GM12878 (cell line): ENCODE data around the gene REEP1. TPM values are rescaled to one million over a fixed set of nuclear protein-coding genes. Genes with fewer than 3 reads are reported as not detected.
A peak's percentile ranks its signal among the peaks of the same experiment; 100 is the strongest.

Experiments used
- ATAC-seq: fragments of 200-7000 bp; cut with Tn5 transposase; 3 replicates; pipeline ENCODE4 v1.9.1; 2020; ENCODE audit warnings: mild to moderate bottlenecking, moderate library complexity
- BruUV-seq: library from RNA; stranded (reverse); fragments of 400-500 nt; replicated peaks from 2 replicates; lab custom pipeline; 2021; lab: Mats Ljungman, UMichigan
- CTCF ChIA-PET: fragments of 300-600 bp; sonication (Branson Sonifier 250); formaldehyde crosslinking; extraction: SDS; loops from one replicate; lab custom pipeline; 2021; ENCODE audit warnings: inconsistent platforms; lab: Yijun Ruan, JAX
- POLR2A ChIA-PET: fragments of 350-600 bp; formaldehyde crosslinking; extraction: SDS; loops from one replicate; lab custom pipeline; 2021; ENCODE audit warnings: inconsistent platforms; lab: Charles Lee
- RAD21 ChIA-PET: fragments of 300-600 bp; sonication (Branson Sonifier 250); formaldehyde crosslinking; loops from one replicate; lab custom pipeline; 2023; ENCODE audit warnings: antibody characterized with exemption; ENCODE audit not compliant: unreplicated experiment; lab: Charles Lee
- SMC1A ChIA-PET: fragments of 300-600 bp; sonication (Branson Sonifier 250); formaldehyde crosslinking; loops from one replicate; lab custom pipeline; 2023; ENCODE audit not compliant: unreplicated experiment, uncharacterized antibody; lab: Charles Lee
- DNase-seq: peaks from one replicate; pipeline ENCODE4 v3.0.0-alpha.2; 2011; ENCODE audit warnings: low read depth, low spot score
- FAIRE-seq: peaks from 3 replicates; lab custom pipeline; 2011; peaks lifted over from hg19 to GRCh38; lab: Jason Lieb, UNC
- H2AFZ ChIP-seq: 2 replicates; pipeline ENCODE4 v1.6.0; 2011; ENCODE audit warnings: low read depth, low read length, control low read depth; ENCODE audit not compliant: control insufficient read depth
- H3K27ac ChIP-seq: 2 replicates; pipeline ENCODE4 v1.5.1; 2011; ENCODE audit warnings: control low read depth; ENCODE audit not compliant: control insufficient read depth, insufficient read depth
- H3K27me3 ChIP-seq, 2 experiments: replicated peaks in 1 of 2; 2 replicates each; pipeline versions ENCODE4 v1.6.0 to v1.6.1; 2011; ENCODE audit warnings: low read length in 1 of 2; ENCODE audit not compliant: control insufficient read depth in 2 of 2, insufficient read depth in 2 of 2
- H3K36me3 ChIP-seq, 2 experiments: 2 replicates each; pipeline ENCODE4 v1.5.1; 2011; ENCODE audit warnings: low read length in 1 of 2; ENCODE audit not compliant: control insufficient read depth in 2 of 2, insufficient read depth in 2 of 2
- H3K4me1 ChIP-seq: 2 replicates; pipeline ENCODE4 v1.6.1; 2011; ENCODE audit warnings: mild to moderate bottlenecking, low read length, moderate library complexity, mixed read lengths; ENCODE audit not compliant: control insufficient read depth, insufficient read depth
- H3K4me2 ChIP-seq: 2 replicates; pipeline ENCODE4 v1.6.0; 2011; ENCODE audit warnings: control low read depth; ENCODE audit not compliant: control insufficient read depth, insufficient read depth
- H3K4me3 ChIP-seq: fragments of 200-600 bp; sonication (generic); 2 replicates; pipeline ENCODE4 v1.5.1; 2016
- H3K79me2 ChIP-seq: 2 replicates; pipeline ENCODE4 v1.6.0; 2011; ENCODE audit warnings: low read length; ENCODE audit not compliant: control insufficient read depth, insufficient read depth
- H3K9ac ChIP-seq: 2 replicates; pipeline ENCODE4 v1.8.0; 2011; ENCODE audit warnings: low read length, control low read depth, mixed read lengths; ENCODE audit not compliant: control insufficient read depth, insufficient read depth
- H3K9me3 ChIP-seq: replicated peaks from 3 replicates; pipeline ENCODE4 v1.5.1; 2011; ENCODE audit warnings: mild to moderate bottlenecking, low read length; ENCODE audit not compliant: control insufficient read depth, insufficient read depth
- H4K20me1 ChIP-seq: 2 replicates; pipeline ENCODE4 v1.6.0; 2011; ENCODE audit not compliant: control insufficient read depth, insufficient read depth
- CBX3 ChIP-seq: fragments of 200-600 bp; sonication (generic); IDR thresholded peaks from 2 replicates; pipeline ENCODE4 v1.6.1; 2016; ENCODE audit warnings: low read depth, borderline replicate concordance
- CTCF ChIP-seq, 3 experiments: IDR thresholded peaks in 2 of 3; conservative IDR thresholded peaks in 1 of 3; 2 replicates each; pipeline ENCODE4 v1.5.1; 2011; ENCODE audit warnings: low read depth in 3 of 3, low read length in 3 of 3, mild to moderate bottlenecking in 3 of 3, control low read depth in 2 of 3, moderate library complexity in 2 of 3, inconsistent platforms in 1 of 3, mixed read lengths in 1 of 3; ENCODE audit not compliant: control insufficient read depth in 2 of 3, insufficient read depth in 1 of 3; ENCODE audit errors: extremely low read depth in 1 of 3
- PAX8 ChIP-seq: fragments of 450-650 bp; IDR thresholded peaks from 2 replicates; pipeline ENCODE4 v1.6.1; 2017; ENCODE audit warnings: mild to moderate bottlenecking, moderate library complexity
- TCF7 ChIP-seq: IDR thresholded peaks from 2 replicates; pipeline ENCODE4 v1.6.1; 2014; ENCODE audit warnings: antibody characterized with exemption, borderline replicate concordance
- WGBS: methylation state at CpG from one replicate; pipeline ENCODE4 v1.1.6; 2016; ENCODE audit warnings: low lambda C conversion rate; ENCODE audit not compliant: insufficient replicate concordance, insufficient coverage; ENCODE audit errors: missing lambda C conversion rate; 5-methylcytosine and 5-hydroxymethylcytosine counted together
- in situ Hi-C: fragments of 300-500 bp; cut with MboI; formaldehyde crosslinking; loops from 9 replicates; pipeline ENCODE4 v1.14.3; 2018; ENCODE audit warnings: mixed read lengths
- intact Hi-C: fragments of 100-400 bp; cut with micrococcal nuclease; formaldehyde crosslinking; loops from one replicate; pipeline ENCODE4 v1.14.2; 2022; ENCODE audit not compliant: unreplicated experiment
- polyA plus RNA-seq, 11 experiments: library from polyadenylated mRNA; depleted of rRNA in 4 of 11; unstranded in 6 of 11; stranded (reverse) in 5 of 11; fragments of >200 nt; fragmentation: Nextera tagmentation in 4 of 11; fragmentation: Illumina TruSeq in 1 of 11; extraction: Ambion mirVana in 4 of 11; extraction: Trizol in 1 of 11; gene quantifications; 1 replicate in 1 of 11; 2 replicates in 10 of 11; pipeline versions ENCODE4 v1.2.1 to v1.2.3, GENCODE V29; 2011 to 2016; ENCODE audit warnings: inconsistent platforms in 2 of 11, missing spikeins in 2 of 11, low read depth in 1 of 11
- total RNA-seq, 4 experiments: library from RNA; depleted of rRNA in 3 of 4; stranded (reverse); fragments of >200 nt in 3 of 4; fragmentation: Illumina TruSeq in 1 of 4; extraction: Trizol in 1 of 4; gene quantifications; 2 replicates each; pipeline versions ENCODE4 v1.2.1 to v1.2.3, GENCODE V29; 2013 to 2021

The REEP1 gene
- total and polyA plus RNA-seq, 10 of the 15 experiments (the other 5 are each of a cell fraction or from before 2014, with no cell fraction given), result 0.02 to 0.30 (median 0.09) TPM; not detected in 1

- no peaks in the 10 kb centered on the region for H3K9me3 ChIP-seq
These were observed 34.1 kb upstream of the REEP1 start for GRCh38 chr2:86371527-86371926.

GRCh38 chr2:86370579-86370978 lies 33.2 kb upstream of the REEP1 start:
- ChIA-PET POLR2A (interaction anchor here (0.6 kb wide), 1 partner anchor 85 kb away, joined by 4 read pairs; no protein-coding TSS in a partner anchor), CTCF (interaction anchor here (0.6 to 11.7 kb wide), 7 partner anchors 11 to 283 kb away, joined by 3 to 232 read pairs (median 3); no protein-coding TSS in a partner anchor), RAD21 (interaction anchor here (0.9 to 1.5 kb wide), 3 partner anchors 11 to 150 kb away, joined by 3 to 4 read pairs (median 3); no protein-coding TSS in a partner anchor), SMC1A (interaction anchor here (0.6 to 5.7 kb wide), 3 partner anchors 36 to 153 kb away, joined by 3 to 41 read pairs (median 3); no protein-coding TSS in a partner anchor)
- no peak overlapping the region for H2AFZ ChIP-seq
- ATAC-seq, result no peak
- H3K36me3 ChIP-seq, result no peaks in the 10 kb centered on the region
- no TSS peak for BruUV-seq
- H3K4me2 ChIP-seq, result no peak overlapping the region
- no peaks in the 10 kb centered on the region for H3K4me1 ChIP-seq
- H4K20me1 ChIP-seq, result no peaks in the 10 kb centered on the region
- TF ChIP-seq CBX3 (no peak), CTCF (IDR thresholded peaks at IDR 0.05 in 2 of 3, conservative IDR thresholded peaks at IDR 0.05 in 1 of 3; ENCODE audit: control insufficient read depth in 2 of 3, extremely low read depth in 1 of 3, insufficient read depth in 1 of 3, low read depth in 3 of 3, low read length in 3 of 3) (0 out of 6 replicates have a peak, but pooled peaks of 1 of the 3 experiments have one; percentile 9)
- intact Hi-C loops (no loop called here), in situ Hi-C loops (no loop called here)
- WGBS, result 69% methylated on average over 3 of the region's 3 CpGs
- no peak for DNase-seq
- no peaks in the 10 kb centered on the region for H3K27me3 ChIP-seq
- H3K9me3 ChIP-seq, result no peaks in the 10 kb centered on the region
- H3K9ac ChIP-seq, result no peak overlapping the region
- FAIRE-seq, result no peak
- H3K79me2 ChIP-seq, result no peaks in the 10 kb centered on the region
- no peak overlapping the region for H3K27ac ChIP-seq
- no peak overlapping the region for H3K4me3 ChIP-seq

More at GRCh38 chr2:86371527-86371926, 34.1 kb upstream of the REEP1 start:
- 65% methylated on average over 4 of the region's 4 CpGs for WGBS
- intact Hi-C loops, result no loop called here
- in situ Hi-C loops, result no loop called here
- DNase-seq, result no peak
- H3K27ac ChIP-seq, result no peak overlapping the region
- no peaks in the 10 kb centered on the region for H3K27me3 ChIP-seq
- ChIA-PET CTCF (interaction anchor here (0.6 to 11.7 kb wide), 12 partner anchors 10 to 328 kb away, joined by 3 to 232 read pairs (median 4); partner anchors contain the start of genes KDM3A and REEP1), POLR2A (no interaction called here), SMC1A (interaction anchor here (1.0 to 5.7 kb wide), 8 partner anchors 11 to 191 kb away, joined by 3 to 41 read pairs (median 4); no protein-coding TSS in a partner anchor), RAD21 (interaction anchor here (1.0 to 2.7 kb wide), 4 partner anchors 23 to 150 kb away, joined by 3 to 26 read pairs (median 6); partner anchors contain the start of gene KDM3A)
- no peak overlapping the region for H3K9ac ChIP-seq
- FAIRE-seq, result no peak
- no peak overlapping the region for H3K4me2 ChIP-seq
- ATAC-seq, result no peak
- peak overlapping the region; percentile 42; the same call in 1 of the 2 replicates for H2AFZ ChIP-seq
- no TSS peak for BruUV-seq
- no peaks in the 10 kb centered on the region for H4K20me1 ChIP-seq
- TF ChIP-seq TCF7, result no peak
- TF ChIP-seq PAX8, result no peak
- no peaks in the 10 kb centered on the region for H3K36me3 ChIP-seq
- H3K4me3 ChIP-seq, result no peak overlapping the region
- H3K4me1 ChIP-seq, result no peaks in the 10 kb centered on the region
- H3K79me2 ChIP-seq, result no peaks in the 10 kb centered on the region
